ENCODE measurements around the gene MZT2A. TPM values are rescaled to one million over a fixed set of nuclear protein-coding genes. Genes with fewer than 3 reads are reported as not detected.
"Not testable (repeated sequence)": the region's sequence is repeated elsewhere in the genome, so short reads cannot be mapped to it uniquely, and the experiment has no call there.

MZT2A gene
- total and polyA plus RNA-seq, 7 experiments from 2014 or later = 44.9 to 144 (median 110) TPM

GRCh38 chr2:131491469-131491836 lies 744 bp downstream of the MZT2A start:
- not testable (repeated sequence) for H3K27me3 Mint-ChIP-seq; H3K36me3 Mint-ChIP-seq; H3K9me3 Mint-ChIP-seq; H3K9me3 ChIP-seq (ENCODE audit: control insufficient read depth in 2 of 3, low read length in 3 of 3); ATAC-seq; H3K27me3 ChIP-seq (ENCODE audit: control insufficient read depth in 2 of 2, insufficient read depth in 2 of 2, low read length in 2 of 2)
- intact Hi-C loops (cut with micrococcal nuclease) = loop anchor here (5.0 to 10.0 kb wide), 4 partner anchors 311 to 1117 kb away; no protein-coding TSS in a partner anchor
- ChIA-PET POLR2A (interaction anchor here (1.3 kb wide), 1 partner anchor 388 kb away, joined by 3 read pairs; no protein-coding TSS in a partner anchor), CTCF (interaction anchor here (1.1 to 1.6 kb wide), 2 partner anchors 20 to 338 kb away, joined by 3 read pairs; no protein-coding TSS in a partner anchor)
- Histone ChIP-seq H3K4me3 (ENCODE audit: low read length) (peak overlapping the region; percentile 68), H3K27ac (ENCODE audit: low read depth, low read length) (peak overlapping the region; percentile 78), H3K4me1 (ENCODE audit: control insufficient read depth in 2 of 2, insufficient read depth in 2 of 2, low read length in 2 of 2) (peaks cover 13 to 14% of the 10 kb centered on the region in 2 donors), H3K36me3 (ENCODE audit: control insufficient read depth in 2 of 3, insufficient read depth in 3 of 3, low read length in 3 of 3) (peaks cover 0 to 12% (median 0%) of the 10 kb centered on the region in 3 experiments)
- DNase-seq = peak in 3 of 9 donors; percentile 7 to 30 (median 7)
- Mint-ChIP-seq H3K27ac (peak overlapping the region; percentile 87 to 93 (median 91)), H3K4me1 (peaks cover 25 to 51% (median 39%) of the 10 kb centered on the region in 7 donors), H3K4me3 (peak overlapping the region; percentile 79 to 93 (median 89))

- H3K27me3 Mint-ChIP-seq; H3K36me3 Mint-ChIP-seq; H3K9me3 ChIP-seq (ENCODE audit: control insufficient read depth in 2 of 3, low read length in 3 of 3); H3K9me3 Mint-ChIP-seq; POLR2A ChIA-PET; CTCF ChIA-PET; ATAC-seq; H3K27me3 ChIP-seq (ENCODE audit: control insufficient read depth in 2 of 2, insufficient read depth in 2 of 2, low read length in 2 of 2): not testable (repeated sequence)
- H3K4me1 ChIP-seq (ENCODE audit: control insufficient read depth in 2 of 2, insufficient read depth in 2 of 2, low read length in 2 of 2) = peaks cover 13 to 14% of the 10 kb centered on the region in 2 donors
- H3K36me3 ChIP-seq (ENCODE audit: control insufficient read depth in 2 of 3, insufficient read depth in 3 of 3, low read length in 3 of 3) = peaks cover 0 to 12% (median 0%) of the 10 kb centered on the region in 3 experiments
- peak overlapping the region; percentile 78 for H3K27ac ChIP-seq (ENCODE audit: low read depth, low read length)
- intact Hi-C loops (cut with micrococcal nuclease) = loop anchor here (5.0 to 10.0 kb wide), 4 partner anchors 311 to 1116 kb away; no protein-coding TSS in a partner anchor
- H3K4me3 Mint-ChIP-seq = peak overlapping the region; percentile 79 to 93 (median 89)
- peaks cover 25 to 51% (median 39%) of the 10 kb centered on the region in 7 donors for H3K4me1 Mint-ChIP-seq
- DNase-seq = peak in 6 of 9 donors; percentile 17 to 33 (median 26)
- H3K4me3 ChIP-seq (ENCODE audit: low read length) = peak overlapping the region; percentile 68
- peak overlapping the region; percentile 87 to 93 (median 91) for H3K27ac Mint-ChIP-seq
These were observed 1.4 kb downstream of the MZT2A start for GRCh38 chr2:131490616-131491468.

- Histone ChIP-seq H3K4me3 (ENCODE audit: low read length) (no peak overlapping the region), H3K9me3 (ENCODE audit: control insufficient read depth in 2 of 3, low read length in 3 of 3) (no peaks in the 10 kb centered on the region), H3K36me3 (ENCODE audit: control insufficient read depth in 2 of 3, insufficient read depth in 3 of 3, low read length in 3 of 3) (peaks cover 0 to 12% (median 0%) of the 10 kb centered on the region in 3 experiments), H3K27me3 (ENCODE audit: control insufficient read depth in 2 of 2, insufficient read depth in 2 of 2, low read length in 2 of 2) (no peaks in the 10 kb centered on the region), H3K4me1 (ENCODE audit: control insufficient read depth in 2 of 2, insufficient read depth in 2 of 2, low read length in 2 of 2) (peaks cover 6 to 11% of the 10 kb centered on the region in 2 donors), H3K27ac (ENCODE audit: low read depth, low read length) (no peak overlapping the region)
- Mint-ChIP-seq H3K36me3 (peaks cover 0 to 5% (median 0%) of the 10 kb centered on the region in 5 donors), H3K27ac (peak overlapping the region in 2 of 9 donors; percentile 22 to 88), H3K4me1 (peaks cover 16 to 35% (median 27%) of the 10 kb centered on the region in 7 donors), H3K9me3 (peaks cover 0 to 5% (median 0%) of the 10 kb centered on the region in 11 donors), H3K4me3 (peak overlapping the region in 1 of 10 donors; percentile 48), H3K27me3 (no peaks in the 10 kb centered on the region)
- ChIA-PET POLR2A (interaction anchor here (0.6 kb wide), 1 partner anchor 12 kb away, joined by 3 read pairs; no protein-coding TSS in a partner anchor), CTCF (interaction anchor here (0.7 kb wide), 1 partner anchor 201 kb away, joined by 4 read pairs; no protein-coding TSS in a partner anchor)
- intact Hi-C loops (cut with micrococcal nuclease) = no loop called here
- DNase-seq = no peak
- no peak for ATAC-seq
These were observed 3.6 kb downstream of the MZT2A start for GRCh38 chr2:131488306-131489205.

GRCh38 chr2:131486201-131486902 lies 5.8 kb downstream of the MZT2A start:
- H3K27me3 Mint-ChIP-seq; H3K27ac Mint-ChIP-seq; H3K4me3 ChIP-seq (ENCODE audit: low read length); H3K4me3 Mint-ChIP-seq; ATAC-seq; intact Hi-C loops (cut with micrococcal nuclease); H3K4me1 ChIP-seq (ENCODE audit: control insufficient read depth in 2 of 2, insufficient read depth in 2 of 2, low read length in 2 of 2); POLR2A ChIA-PET; H3K9me3 Mint-ChIP-seq; DNase-seq; H3K9me3 ChIP-seq (ENCODE audit: control insufficient read depth in 2 of 3, low read length in 3 of 3); H3K27me3 ChIP-seq (ENCODE audit: control insufficient read depth in 2 of 2, insufficient read depth in 2 of 2, low read length in 2 of 2); H3K27ac ChIP-seq (ENCODE audit: low read depth, low read length); CTCF ChIA-PET; H3K36me3 ChIP-seq (ENCODE audit: control insufficient read depth in 2 of 3, insufficient read depth in 3 of 3, low read length in 3 of 3): not testable (repeated sequence)
- Mint-ChIP-seq H3K4me1 (peaks cover 18 to 28% (median 19%) of the 10 kb centered on the region in 7 donors), H3K36me3 (peaks cover 0 to 15% (median 4%) of the 10 kb centered on the region in 5 donors)

GRCh38 chr2:131484906-131485460 lies 7.2 kb downstream of the MZT2A start:
- H3K27ac Mint-ChIP-seq; CTCF ChIA-PET; H3K4me3 Mint-ChIP-seq; H3K9me3 Mint-ChIP-seq; POLR2A ChIA-PET; ATAC-seq; intact Hi-C loops (cut with micrococcal nuclease); H3K27me3 ChIP-seq (ENCODE audit: control insufficient read depth in 2 of 2, insufficient read depth in 2 of 2, low read length in 2 of 2); H3K4me3 ChIP-seq (ENCODE audit: low read length); DNase-seq; H3K36me3 ChIP-seq (ENCODE audit: control insufficient read depth in 2 of 3, insufficient read depth in 3 of 3, low read length in 3 of 3); H3K4me1 ChIP-seq (ENCODE audit: control insufficient read depth in 2 of 2, insufficient read depth in 2 of 2, low read length in 2 of 2); H3K27ac ChIP-seq (ENCODE audit: low read depth, low read length); H3K9me3 ChIP-seq (ENCODE audit: control insufficient read depth in 2 of 3, low read length in 3 of 3); H3K27me3 Mint-ChIP-seq: not testable (repeated sequence)
- H3K36me3 Mint-ChIP-seq = peaks cover 0 to 20% (median 2%) of the 10 kb centered on the region in 5 donors
- peaks cover 4 to 17% (median 10%) of the 10 kb centered on the region in 7 donors for H3K4me1 Mint-ChIP-seq

Measured in naive thymus-derived CD4-positive, alpha-beta T cell (primary cell).